Glomerular endothelial cell (primary cell): ENCODE data around the gene SERPINE1. TPM values are rescaled to one million over a fixed set of nuclear protein-coding genes. Genes with fewer than 3 reads are reported as not detected.
"Not testable (repeated sequence)": the region's sequence is repeated elsewhere in the genome, so short reads cannot be mapped to it uniquely, and the experiment has no call there.

Source experiments
- DNase-seq: peaks from one replicate; pipeline ENCODE4 v3.0.0-alpha.2; 2011; ENCODE audit warnings: low read depth, low spot score; ENCODE audit errors: extremely low read depth
- total RNA-seq: library from RNA; depleted of rRNA; stranded (reverse); fragments of >200 nt; gene quantifications from 2 replicates; pipeline ENCODE4 v1.2.3, GENCODE V29; 2015

SERPINE1 gene
- total RNA-seq = 2,911 and 5,219 TPM in 2 replicates

- peak; percentile 92 for DNase-seq
These were observed at the start of gene SERPINE1 for GRCh38 chr7:101126651-101127459. Gene SERPINE1, plus strand, starts transcription at chr7:101127104. Its CDS starts 1,290 bp downstream, at chr7:101128394.

GRCh38 chr7:101077303-101078086 lies 49.4 kb upstream of the SERPINE1 start:
- no peak for DNase-seq

- DNase-seq = no peak
These were observed 45.5 kb upstream of the SERPINE1 start for GRCh38 chr7:101081432-101081831.

DNA sequence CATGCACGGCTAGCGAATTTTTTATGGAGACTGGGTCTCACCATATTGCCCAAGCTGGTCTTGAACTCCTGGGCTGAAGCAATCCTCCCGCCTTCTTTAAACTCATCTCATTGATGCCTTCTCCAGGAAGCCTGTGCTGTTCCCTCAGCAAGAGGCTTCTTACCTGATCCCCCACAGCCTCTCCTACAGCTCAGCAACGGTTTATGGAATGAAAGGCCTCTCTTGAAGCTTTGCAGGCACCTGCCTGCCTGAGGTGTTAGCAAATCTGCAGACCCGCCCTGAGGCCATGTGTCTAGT lies 42.1 kb upstream of the SERPINE1 start:
- no peak for DNase-seq

GRCh38 chr7:101085162-101085964 lies 41.5 kb upstream of the SERPINE1 start, which contains the start of gene TRIM56:
Gene TRIM56, plus strand, starts transcription at chr7:101085481. Its CDS starts 1,832 bp downstream, at chr7:101087313.
- no peak for DNase-seq

DNA sequence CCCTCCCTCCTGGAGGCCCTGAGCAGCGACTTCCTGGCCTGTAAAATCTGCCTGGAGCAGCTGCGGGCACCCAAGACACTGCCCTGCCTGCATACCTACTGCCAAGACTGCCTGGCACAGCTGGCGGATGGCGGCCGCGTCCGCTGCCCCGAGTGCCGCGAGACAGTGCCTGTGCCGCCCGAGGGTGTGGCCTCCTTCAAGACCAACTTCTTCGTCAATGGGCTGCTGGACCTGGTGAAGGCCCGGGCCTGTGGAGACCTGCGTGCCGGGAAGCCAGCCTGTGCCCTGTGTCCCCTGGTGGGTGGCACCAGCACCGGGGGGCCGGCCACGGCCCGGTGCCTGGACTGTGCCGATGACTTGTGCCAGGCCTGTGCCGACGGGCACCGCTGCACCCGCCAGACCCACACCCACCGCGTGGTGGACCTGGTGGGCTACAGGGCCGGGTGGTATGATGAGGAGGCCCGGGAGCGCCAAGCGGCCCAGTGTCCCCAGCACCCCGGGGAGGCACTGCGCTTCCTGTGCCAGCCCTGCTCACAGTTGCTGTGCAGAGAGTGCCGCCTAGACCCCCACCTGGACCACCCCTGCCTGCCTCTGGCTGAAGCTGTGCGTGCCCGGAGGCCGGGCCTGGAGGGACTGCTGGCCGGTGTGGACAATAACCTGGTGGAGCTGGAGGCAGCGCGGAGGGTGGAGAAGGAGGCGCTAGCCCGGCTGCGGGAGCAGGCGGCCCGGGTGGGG lies 39.4 kb upstream of the SERPINE1 start:
- DNase-seq = no peak

DNA sequence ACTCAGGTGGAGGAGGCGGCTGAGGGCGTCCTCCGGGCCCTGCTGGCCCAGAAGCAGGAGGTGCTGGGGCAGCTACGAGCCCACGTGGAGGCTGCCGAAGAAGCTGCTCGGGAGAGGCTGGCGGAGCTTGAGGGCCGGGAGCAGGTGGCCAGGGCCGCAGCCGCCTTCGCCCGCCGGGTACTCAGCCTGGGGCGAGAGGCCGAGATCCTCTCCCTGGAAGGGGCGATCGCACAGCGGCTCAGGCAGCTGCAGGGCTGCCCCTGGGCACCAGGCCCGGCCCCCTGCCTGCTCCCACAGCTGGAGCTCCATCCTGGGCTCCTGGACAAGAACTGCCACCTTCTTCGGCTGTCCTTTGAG lies 38.9 kb upstream of the SERPINE1 start:
- DNase-seq = no peak

DNA sequence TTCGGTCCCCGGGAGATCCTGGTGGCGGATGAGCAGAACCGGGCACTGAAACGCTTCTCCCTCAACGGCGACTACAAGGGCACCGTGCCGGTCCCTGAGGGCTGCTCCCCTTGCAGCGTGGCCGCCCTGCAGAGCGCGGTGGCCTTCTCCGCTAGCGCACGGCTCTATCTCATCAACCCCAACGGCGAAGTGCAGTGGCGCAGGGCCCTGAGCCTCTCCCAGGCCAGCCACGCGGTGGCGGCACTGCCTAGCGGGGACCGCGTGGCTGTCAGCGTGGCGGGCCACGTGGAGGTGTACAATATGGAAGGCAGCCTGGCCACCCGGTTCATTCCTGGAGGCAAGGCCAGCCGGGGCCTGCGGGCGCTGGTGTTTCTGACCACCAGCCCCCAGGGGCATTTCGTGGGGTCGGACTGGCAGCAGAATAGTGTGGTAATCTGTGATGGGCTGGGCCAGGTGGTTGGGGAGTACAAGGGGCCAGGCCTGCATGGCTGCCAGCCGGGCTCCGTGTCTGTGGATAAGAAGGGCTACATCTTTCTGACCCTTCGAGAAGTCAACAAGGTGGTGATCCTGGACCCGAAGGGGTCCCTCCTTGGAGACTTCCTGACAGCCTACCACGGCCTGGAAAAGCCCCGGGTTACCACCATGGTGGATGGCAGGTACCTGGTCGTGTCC lies 37.9 kb upstream of the SERPINE1 start:
- no peak for DNase-seq

- DNase-seq = no peak
These were observed 37.0 kb upstream of the SERPINE1 start for GRCh38 chr7:101089876-101090275.

DNA sequence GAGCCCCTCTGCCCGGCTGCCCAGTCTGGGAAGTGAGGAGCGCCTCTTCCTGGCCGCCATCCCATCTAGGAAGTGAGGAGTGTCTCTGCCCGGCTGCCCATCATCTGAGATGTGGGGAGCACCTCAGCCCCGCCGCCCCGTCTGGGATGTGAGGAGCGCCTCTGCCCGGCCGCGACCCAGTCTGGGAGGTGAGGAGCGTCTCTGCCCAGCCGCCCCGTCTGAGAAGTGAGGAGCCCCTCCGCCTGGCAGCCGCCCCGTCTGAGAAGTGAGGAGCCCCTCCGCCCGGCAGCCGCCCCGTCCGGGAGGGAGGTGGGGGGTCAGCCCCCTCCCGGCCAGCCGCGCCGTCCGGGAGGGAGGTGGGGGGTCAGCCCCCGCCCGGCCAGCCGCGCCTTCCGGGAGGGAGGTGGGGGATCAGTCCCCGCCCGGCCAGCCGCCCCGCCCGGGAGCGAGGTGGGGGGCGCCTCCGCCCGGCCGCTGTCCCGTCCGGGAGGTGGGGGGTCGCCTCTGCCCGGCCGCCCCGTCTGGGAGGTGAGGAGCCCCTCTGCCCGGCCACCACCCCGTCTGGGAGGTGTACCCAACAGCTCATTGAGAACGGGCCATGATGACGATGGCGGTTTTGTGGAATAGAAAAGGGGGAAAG lies 34.5 kb upstream of the SERPINE1 start:
- DNase-seq = not testable (repeated sequence)

GRCh38 chr7:101093906-101094305 lies 33.0 kb upstream of the SERPINE1 start:
- no peak for DNase-seq

- DNase-seq = no peak
These were observed 32.5 kb upstream of the SERPINE1 start for GRCh38 chr7:101094376-101094775.

- DNase-seq = no peak
These were observed 32.0 kb upstream of the SERPINE1 start for GRCh38 chr7:101094791-101095375.

DNA sequence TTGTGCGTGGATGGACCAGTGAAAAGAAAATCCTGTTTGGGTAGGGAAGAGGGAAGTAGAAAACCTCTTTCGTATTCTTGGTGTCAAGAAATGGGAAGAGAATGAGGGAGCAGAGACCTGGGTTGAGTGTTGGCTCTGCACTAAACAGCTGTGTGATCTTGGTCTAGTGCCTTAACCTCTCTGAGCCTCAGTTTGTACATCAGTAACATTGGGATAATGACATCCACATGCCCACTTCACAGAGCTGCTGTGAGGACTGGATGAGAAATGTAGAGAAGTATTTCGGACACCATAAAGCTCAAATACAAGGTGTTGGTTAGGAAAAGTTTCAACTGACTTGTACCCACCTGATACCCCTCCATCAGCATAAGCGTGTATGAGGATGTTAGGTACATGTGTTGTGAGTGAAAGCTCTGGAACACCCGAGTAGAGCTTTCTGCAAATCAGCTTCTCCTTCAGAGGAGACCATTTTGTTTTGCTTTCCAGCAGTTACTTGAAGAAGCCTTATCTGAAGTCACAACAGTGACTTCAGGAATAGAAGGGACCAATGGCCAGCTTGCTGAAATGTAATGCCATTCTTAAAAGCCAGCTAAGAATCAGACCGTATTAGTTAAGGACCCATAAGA lies 30.5 kb upstream of the SERPINE1 start:
- no peak for DNase-seq

DNA sequence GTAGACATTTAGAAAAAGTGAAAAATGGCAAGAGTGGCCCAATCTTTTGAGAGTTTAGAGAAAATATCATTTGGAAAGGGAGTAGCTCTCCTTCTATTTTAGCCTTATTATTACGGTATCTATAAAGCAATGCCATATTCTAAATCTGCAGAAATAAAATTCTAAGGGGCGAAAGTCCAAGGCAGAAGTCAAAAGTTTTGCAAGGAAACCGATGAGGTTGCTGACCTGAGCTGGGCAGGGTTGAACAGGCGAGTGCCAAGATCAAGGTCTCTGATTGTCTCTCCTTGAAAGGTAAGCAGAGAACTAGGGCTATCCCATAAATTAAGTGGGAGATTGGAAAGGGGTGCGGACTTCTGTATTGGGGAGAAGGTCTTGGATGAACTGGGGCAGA lies 30.0 kb upstream of the SERPINE1 start:
- DNase-seq = no peak

DNA sequence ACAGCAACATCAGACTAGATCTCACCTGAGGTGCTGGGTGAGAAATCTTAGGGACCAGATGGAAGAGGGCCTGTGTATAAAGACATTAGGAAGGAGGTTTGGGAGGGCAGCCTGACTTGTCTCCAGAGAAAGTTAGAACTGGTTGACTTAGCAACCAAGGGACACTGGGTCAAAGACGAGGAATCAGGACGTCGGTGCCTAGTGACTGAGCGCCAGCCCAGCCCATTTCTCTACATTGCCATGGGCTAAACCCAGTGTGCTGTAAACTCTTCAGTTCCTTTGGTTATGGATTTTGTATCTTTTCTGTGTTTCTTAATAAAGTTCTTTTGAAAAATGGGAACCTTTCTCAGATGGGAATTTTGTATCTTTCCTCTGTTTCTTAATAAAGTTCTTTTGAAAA lies 29.3 kb upstream of the SERPINE1 start:
- DNase-seq = no peak

GRCh38 chr7:101099969-101100781 lies 26.7 kb upstream of the SERPINE1 start:
- no peak for DNase-seq
